ENCODE measurements around the gene SCAMP4.

SCAMP4 gene

GRCh38 chr19:1862424-1863327 lies 42.5 kb upstream of the SCAMP4 start (continued):
- TF ChIP-seq ZBTB8A (tag by site-specific recombination; IDR thresholded peaks at IDR 0.05) (peak; percentile 45; the same call in 1 of the 2 replicates), ZNF843 (tag by site-specific recombination; IDR thresholded peaks at IDR 0.05) (no peak), ZNF621 (tag by site-specific recombination; IDR thresholded peaks at IDR 0.05) (no peak), OVOL3 (tag by site-specific recombination; IDR thresholded peaks at IDR 0.05) (no peak), ZEB2 (tag by site-specific recombination; IDR thresholded peaks at IDR 0.05) (peak; percentile 81; the same call in 1 of the 2 replicates), KLF1 (tag by site-specific recombination; IDR thresholded peaks at IDR 0.05) (peak; percentile 45; the same call in 1 of the 2 replicates), ZNF555 (tag by site-specific recombination; conservative IDR thresholded peaks at IDR 0.05) (no peak), GLIS2 (tag by site-specific recombination; IDR thresholded peaks at IDR 0.05) (peak; percentile 58; the same call in 1 of the 2 replicates), ZNF830 (tag by site-specific recombination; IDR thresholded peaks at IDR 0.05; ENCODE audit: low read depth) (no peak), TCF7L2 (IDR thresholded peaks at IDR 0.05; ENCODE audit: borderline replicate concordance, low read depth, low read length) (no peak), ZNF561 (tag by site-specific recombination; IDR thresholded peaks at IDR 0.05; ENCODE audit: borderline replicate concordance) (0 out of 2 replicates have a peak, but pooled peaks have one; percentile 15), ZNF121 (tag by site-specific recombination; IDR thresholded peaks at IDR 0.05) (no peak), PATZ1 (tag by site-specific recombination; IDR thresholded peaks at IDR 0.05) (peak; percentile 85), KLF17 (tag by site-specific recombination; IDR thresholded peaks at IDR 0.05) (0 out of 2 replicates have a peak, but pooled peaks have one; percentile 48), TSHZ1 (tag by site-specific recombination; IDR thresholded peaks at IDR 0.05; ENCODE audit: borderline replicate concordance) (no peak), TRIM28 (IDR thresholded peaks at IDR 0.05; ENCODE audit: borderline replicate concordance, low read length) (no peak), ZNF416 (tag by site-specific recombination; IDR thresholded peaks at IDR 0.05) (no peak), ZBTB21 (tag by site-specific recombination; IDR thresholded peaks at IDR 0.05) (no peak), ZNF677 (tag by site-specific recombination; IDR thresholded peaks at IDR 0.05) (no peak), ZNF664 (tag by site-specific recombination; IDR thresholded peaks at IDR 0.05) (no peak), ATF2 (tag by site-specific recombination; IDR thresholded peaks at IDR 0.05; ENCODE audit: low read depth) (no peak), ZNF350 (tag by site-specific recombination; IDR thresholded peaks at IDR 0.05) (no peak), ZBTB1 (tag by site-specific recombination; IDR thresholded peaks at IDR 0.05) (no peak), ZBTB48 (tag by site-specific recombination; IDR thresholded peaks at IDR 0.05) (no peak), ZNF169 (tag by site-specific recombination; IDR thresholded peaks at IDR 0.05) (no peak), ZNF292 (tag by site-specific recombination; IDR thresholded peaks at IDR 0.05; ENCODE audit: borderline replicate concordance, low read depth) (no peak), ZBTB17 (tag by site-specific recombination; IDR thresholded peaks at IDR 0.05) (0 out of 2 replicates have a peak, but pooled peaks have one; percentile 27), GLIS1 (tag by site-specific recombination; IDR thresholded peaks at IDR 0.05) (peak; percentile 28; the same call in 1 of the 2 replicates), ZNF214 (tag by site-specific recombination; IDR thresholded peaks at IDR 0.05; ENCODE audit: borderline replicate concordance) (no peak), ZNF404 (tag by site-specific recombination; IDR thresholded peaks at IDR 0.05) (no peak)
- TF ChIP-seq, protein P1, sequence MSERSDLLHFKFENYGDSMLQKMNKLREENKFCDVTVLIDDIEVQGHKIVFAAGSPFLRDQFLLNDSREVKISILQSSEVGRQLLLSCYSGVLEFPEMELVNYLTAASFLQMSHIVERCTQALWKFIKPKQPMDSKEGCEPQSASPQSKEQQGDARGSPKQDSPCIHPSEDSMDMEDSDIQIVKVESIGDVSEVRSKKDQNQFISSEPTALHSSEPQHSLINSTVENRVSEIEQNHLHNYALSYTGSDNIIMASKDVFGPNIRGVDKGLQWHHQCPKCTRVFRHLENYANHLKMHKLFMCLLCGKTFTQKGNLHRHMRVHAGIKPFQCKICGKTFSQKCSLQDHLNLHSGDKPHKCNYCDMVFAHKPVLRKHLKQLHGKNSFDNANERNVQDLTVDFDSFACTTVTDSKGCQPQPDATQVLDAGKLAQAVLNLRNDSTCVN (tag by site-specific recombination; optimal IDR thresholded peaks at IDR 0.05) = peak; percentile 63

All from HEK293 (cell line).